MM.1S (cell line): ENCODE measurements around the gene STX1A.

Source experiments
- EZH2 ChIP-seq: fragments of 300-600 bp; sonication (generic); optimal IDR thresholded peaks from 2 replicates; pipeline ENCODE3; 2017; ENCODE audit warnings: low read depth, mild to moderate bottlenecking, antibody characterized with exemption, low read length, mixed read lengths
- TF ChIP-seq, protein P1 (sequence below): fragments of 300-600 bp; sonication (generic); IDR thresholded peaks from 2 replicates; pipeline ENCODE4 v1.5.1; 2016; ENCODE audit warnings: antibody characterized with exemption, low read length, mixed read lengths

- TF ChIP-seq, protein P1, sequence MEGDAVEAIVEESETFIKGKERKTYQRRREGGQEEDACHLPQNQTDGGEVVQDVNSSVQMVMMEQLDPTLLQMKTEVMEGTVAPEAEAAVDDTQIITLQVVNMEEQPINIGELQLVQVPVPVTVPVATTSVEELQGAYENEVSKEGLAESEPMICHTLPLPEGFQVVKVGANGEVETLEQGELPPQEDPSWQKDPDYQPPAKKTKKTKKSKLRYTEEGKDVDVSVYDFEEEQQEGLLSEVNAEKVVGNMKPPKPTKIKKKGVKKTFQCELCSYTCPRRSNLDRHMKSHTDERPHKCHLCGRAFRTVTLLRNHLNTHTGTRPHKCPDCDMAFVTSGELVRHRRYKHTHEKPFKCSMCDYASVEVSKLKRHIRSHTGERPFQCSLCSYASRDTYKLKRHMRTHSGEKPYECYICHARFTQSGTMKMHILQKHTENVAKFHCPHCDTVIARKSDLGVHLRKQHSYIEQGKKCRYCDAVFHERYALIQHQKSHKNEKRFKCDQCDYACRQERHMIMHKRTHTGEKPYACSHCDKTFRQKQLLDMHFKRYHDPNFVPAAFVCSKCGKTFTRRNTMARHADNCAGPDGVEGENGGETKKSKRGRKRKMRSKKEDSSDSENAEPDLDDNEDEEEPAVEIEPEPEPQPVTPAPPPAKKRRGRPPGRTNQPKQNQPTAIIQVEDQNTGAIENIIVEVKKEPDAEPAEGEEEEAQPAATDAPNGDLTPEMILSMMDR: no peak
- no peak for TF ChIP-seq EZH2
These were observed 31.2 kb downstream of the STX1A start for GRCh38 chr7:73688288-73688687.
